HG03025 (cell line): Measurements from ENCODE around the gene INAVA.
"Not testable (repeated sequence)": the region's sequence is repeated elsewhere in the genome, so short reads cannot be mapped to it uniquely, and the experiment has no call there.

ENCODE experiments used
- ATAC-seq: cut with Tn5 transposase; IDR thresholded peaks from one replicate; pipeline ENCODE4 v1.9.1; 2021; ENCODE audit warnings: mild to moderate bottlenecking, moderate library complexity; ENCODE audit not compliant: unreplicated experiment, low FRiP score

Gene INAVA

DNA sequence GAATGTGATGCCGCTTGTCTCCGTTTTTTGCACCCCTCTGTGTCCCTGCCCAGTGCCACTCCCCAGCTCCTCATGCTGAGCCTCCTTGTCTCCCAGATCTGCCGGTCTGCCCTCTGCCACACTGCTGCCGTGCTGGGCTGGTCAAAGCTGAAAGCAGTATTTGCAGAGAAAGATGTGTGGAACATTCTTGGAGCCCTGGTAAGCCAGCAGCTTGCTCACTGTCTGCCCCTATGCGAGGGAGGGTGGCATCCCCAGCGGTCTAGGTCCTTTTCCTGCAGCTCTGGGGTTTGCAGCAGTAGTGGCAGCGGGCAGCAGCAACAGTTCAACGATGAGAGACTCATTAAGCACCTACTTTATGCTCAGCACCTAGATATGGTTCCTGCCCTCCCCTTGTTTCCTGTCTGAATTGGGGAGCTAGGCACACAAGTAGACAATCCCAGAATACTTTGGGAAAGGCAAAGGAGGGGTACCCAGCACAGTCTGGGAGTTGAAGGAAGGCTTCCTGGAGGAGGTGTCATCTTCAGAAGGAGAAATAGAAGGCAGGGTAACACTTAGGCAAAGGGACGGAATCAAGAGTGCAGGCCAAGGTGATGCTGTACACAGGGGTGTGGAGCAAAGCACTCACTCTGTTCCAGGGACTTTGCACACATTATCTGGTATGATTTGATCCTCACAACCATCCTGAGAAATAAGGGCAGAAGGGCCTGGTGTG, 65.7 kb downstream of the INAVA start:
- no peak for ATAC-seq

DNA sequence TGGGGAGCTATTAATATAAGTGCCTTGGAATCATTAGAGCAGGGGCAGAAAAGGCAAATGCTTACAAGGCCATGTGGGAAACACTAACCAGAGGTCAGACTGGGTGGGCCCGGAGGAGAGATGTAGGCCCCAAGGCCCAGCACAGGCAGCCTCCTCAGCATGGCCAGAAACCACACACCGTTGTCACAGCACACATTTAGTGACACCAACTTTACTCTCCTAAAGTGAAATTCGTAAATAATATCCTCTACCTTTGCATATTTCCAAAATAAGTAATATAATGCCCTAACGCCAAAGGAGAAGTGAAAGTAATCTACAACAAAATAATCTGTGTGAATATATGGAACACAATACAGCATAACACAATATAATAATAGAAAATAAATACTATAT, 66.2 kb downstream of the INAVA start:
- ATAC-seq: no peak

DNA sequence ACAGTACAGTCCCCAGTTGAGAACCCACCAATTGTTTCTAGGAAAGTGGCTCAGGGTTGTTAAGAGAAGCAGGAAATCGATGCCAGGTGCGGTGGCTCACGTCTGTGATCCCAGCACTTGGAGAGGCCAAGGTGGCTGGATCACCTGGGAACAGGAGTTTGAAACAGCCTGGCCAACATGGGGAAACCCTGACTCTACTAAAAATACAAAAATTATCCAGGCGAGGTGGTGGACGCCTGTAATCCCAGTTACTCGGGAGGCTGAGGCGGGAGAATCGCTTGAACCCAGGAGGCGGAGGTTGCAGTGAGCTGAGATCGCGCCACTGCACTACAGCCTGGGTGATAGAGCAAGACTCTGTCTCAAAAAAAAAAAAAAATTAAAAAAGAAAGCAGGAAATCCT, 67.5 kb downstream of the INAVA start:
- not testable (repeated sequence) for ATAC-seq

DNA sequence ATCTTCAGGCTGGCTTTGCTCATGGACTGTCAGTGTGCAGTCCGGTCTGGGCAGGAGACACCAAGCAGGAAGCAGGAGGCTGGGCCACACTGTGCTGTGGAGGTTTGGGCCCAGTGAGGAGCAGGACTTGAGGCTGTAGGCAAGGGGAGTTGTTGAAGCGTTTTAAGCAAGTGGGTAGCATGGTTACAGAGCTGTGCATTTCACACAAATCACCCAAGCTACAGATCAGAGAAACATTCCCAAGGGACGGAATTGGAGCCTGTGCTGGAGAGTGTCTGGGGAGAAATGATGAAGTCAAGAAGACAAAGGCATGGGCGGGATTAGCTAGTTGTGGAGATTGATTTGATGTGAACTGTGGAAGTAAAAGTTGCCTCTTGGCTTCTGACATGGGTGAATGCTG, 67.9 kb downstream of the INAVA start:
- ATAC-seq: no peak

DNA sequence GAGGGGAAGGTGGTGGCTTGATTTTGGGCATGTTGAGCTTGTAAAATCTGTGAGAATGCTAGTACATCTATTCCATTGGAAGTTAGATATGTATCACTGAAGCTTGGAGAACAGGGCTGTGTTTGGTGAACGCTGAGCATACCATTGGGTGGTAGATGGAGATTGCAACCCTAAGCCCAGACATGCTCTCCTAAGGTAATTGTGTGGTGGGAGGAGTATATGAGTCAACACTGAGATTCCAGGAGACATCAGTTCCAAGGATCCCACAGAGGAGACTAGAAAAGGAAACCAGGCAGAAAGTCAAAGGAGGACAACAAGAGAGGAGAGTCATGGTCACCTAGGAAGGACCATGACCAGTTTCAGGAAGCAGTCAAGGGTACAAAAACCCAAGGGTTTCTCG, 68.4 kb downstream of the INAVA start:
- ATAC-seq: no peak

DNA sequence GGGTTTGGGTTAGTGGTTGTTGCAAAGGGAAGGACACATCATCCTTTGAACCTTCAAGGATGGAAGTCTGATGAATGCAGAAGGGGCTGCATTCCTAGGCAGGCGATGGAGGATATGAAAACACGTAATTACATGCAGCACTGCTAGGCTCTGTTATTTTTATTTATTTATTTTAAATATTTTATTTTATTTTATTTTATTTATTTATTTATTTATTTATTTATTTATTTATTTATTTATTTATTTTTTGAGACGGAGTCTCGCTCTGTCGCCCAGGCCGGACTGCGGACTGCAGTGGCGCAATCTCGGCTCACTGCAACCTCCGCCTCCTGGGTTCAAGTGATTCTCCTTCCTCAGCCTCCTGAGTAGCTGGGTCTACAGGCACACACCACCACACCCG, 69.2 kb downstream of the INAVA start:
- ATAC-seq: not testable (repeated sequence)
